Measurements from ENCODE around the gene VDR.

VDR gene

GRCh38 chr12:47884501-47884900 is 20.3 kb downstream of the VDR start:
- no peak for DNase-seq (ENCODE audit: low read depth, low spot score)
- TF ChIP-seq CTCF (IDR thresholded peaks at IDR 0.05; ENCODE audit: low read depth, low read length) = no peak
- H3K4me3 ChIP-seq (ENCODE audit: low read depth, low read length) = no peak overlapping the region
- in situ Hi-C loops (cut with HindIII; ENCODE audit: low sequenced_read_pairs) = no loop called here

GRCh38 chr12:47883663-47884195 is 21.1 kb downstream of the VDR start:
- DNase-seq (ENCODE audit: low read depth, low spot score) = no peak

GRCh38 chr12:47882781-47883546 is 21.8 kb downstream of the VDR start:
- TF ChIP-seq CTCF (IDR thresholded peaks at IDR 0.05; ENCODE audit: low read depth, low read length) = no peak
- no peak for DNase-seq (ENCODE audit: low read depth, low spot score)
- in situ Hi-C loops (cut with HindIII; ENCODE audit: low sequenced_read_pairs) = no loop called here
- H3K4me3 ChIP-seq (ENCODE audit: low read depth, low read length) = no peak overlapping the region

More at GRCh38 chr12:47883663-47884195, 21.1 kb downstream of the VDR start:
- no peak overlapping the region for H3K4me3 ChIP-seq (ENCODE audit: low read depth, low read length)
- in situ Hi-C loops (cut with HindIII; ENCODE audit: low sequenced_read_pairs) = no loop called here
- no peak for TF ChIP-seq CTCF (IDR thresholded peaks at IDR 0.05; ENCODE audit: low read depth, low read length)

- no peak for TF ChIP-seq CTCF (IDR thresholded peaks at IDR 0.05; ENCODE audit: low read depth, low read length)
- DNase-seq (ENCODE audit: low read depth, low spot score) = peak; percentile 94
- in situ Hi-C loops (cut with HindIII; ENCODE audit: low sequenced_read_pairs) = no loop called here
- no peak overlapping the region for H3K4me3 ChIP-seq (ENCODE audit: low read depth, low read length)
Measured at GRCh38 chr12:47881826-47882427, 22.9 kb downstream of the VDR start.

GRCh38 chr12:47881051-47881450 is 23.7 kb downstream of the VDR start:
- no peak for TF ChIP-seq CTCF (IDR thresholded peaks at IDR 0.05; ENCODE audit: low read depth, low read length)
- no peak for DNase-seq (ENCODE audit: low read depth, low spot score)
- in situ Hi-C loops (cut with HindIII; ENCODE audit: low sequenced_read_pairs) = no loop called here
- H3K4me3 ChIP-seq (ENCODE audit: low read depth, low read length) = no peak overlapping the region

- in situ Hi-C loops (cut with HindIII; ENCODE audit: low sequenced_read_pairs) = no loop called here
- DNase-seq (ENCODE audit: low read depth, low spot score) = no peak
- no peak overlapping the region for H3K4me3 ChIP-seq (ENCODE audit: low read depth, low read length)
- TF ChIP-seq CTCF (IDR thresholded peaks at IDR 0.05; ENCODE audit: low read depth, low read length) = no peak
Measured at GRCh38 chr12:47878918-47879481, 25.8 kb downstream of the VDR start.
